GM10266 (cell line): ENCODE data around the gene DNAH11.

Experiments used
- DNase-seq: peaks from one replicate; pipeline ENCODE4 v3.0.0; 2012; ENCODE audit errors: extremely low spot score
- TF ChIP-seq, protein P1 (sequence below): IDR thresholded peaks from 2 replicates; pipeline ENCODE4 v1.5.1; 2012; ENCODE audit warnings: mild to moderate bottlenecking, low read depth; ENCODE audit not compliant: control insufficient read depth, insufficient read depth; ENCODE audit errors: missing control alignments

DNAH11 gene

GRCh38 chr7:21911341-21911875, 368.6 kb downstream of the DNAH11 start:
- no peak for DNase-seq
- TF ChIP-seq, protein P1, sequence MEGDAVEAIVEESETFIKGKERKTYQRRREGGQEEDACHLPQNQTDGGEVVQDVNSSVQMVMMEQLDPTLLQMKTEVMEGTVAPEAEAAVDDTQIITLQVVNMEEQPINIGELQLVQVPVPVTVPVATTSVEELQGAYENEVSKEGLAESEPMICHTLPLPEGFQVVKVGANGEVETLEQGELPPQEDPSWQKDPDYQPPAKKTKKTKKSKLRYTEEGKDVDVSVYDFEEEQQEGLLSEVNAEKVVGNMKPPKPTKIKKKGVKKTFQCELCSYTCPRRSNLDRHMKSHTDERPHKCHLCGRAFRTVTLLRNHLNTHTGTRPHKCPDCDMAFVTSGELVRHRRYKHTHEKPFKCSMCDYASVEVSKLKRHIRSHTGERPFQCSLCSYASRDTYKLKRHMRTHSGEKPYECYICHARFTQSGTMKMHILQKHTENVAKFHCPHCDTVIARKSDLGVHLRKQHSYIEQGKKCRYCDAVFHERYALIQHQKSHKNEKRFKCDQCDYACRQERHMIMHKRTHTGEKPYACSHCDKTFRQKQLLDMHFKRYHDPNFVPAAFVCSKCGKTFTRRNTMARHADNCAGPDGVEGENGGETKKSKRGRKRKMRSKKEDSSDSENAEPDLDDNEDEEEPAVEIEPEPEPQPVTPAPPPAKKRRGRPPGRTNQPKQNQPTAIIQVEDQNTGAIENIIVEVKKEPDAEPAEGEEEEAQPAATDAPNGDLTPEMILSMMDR = no peak

DNA sequence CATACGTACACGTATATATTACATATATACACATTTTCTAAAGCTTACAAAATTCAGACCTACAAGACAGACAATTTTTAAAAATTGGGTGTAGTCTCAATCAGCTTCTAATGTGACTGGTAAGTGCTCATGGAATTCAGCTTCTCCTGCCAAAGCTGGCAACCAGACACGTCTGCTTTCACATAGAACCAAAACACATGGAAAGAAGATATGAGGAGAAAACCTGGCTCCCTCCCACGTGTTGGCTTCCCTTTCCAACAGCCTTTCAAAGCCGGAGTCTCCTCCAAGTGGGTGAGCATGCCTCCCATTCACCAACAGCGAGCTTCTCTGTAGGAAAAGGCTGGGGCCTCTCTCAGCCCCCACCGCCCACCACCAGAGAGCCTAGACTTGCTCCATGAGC, 369.5 kb downstream of the DNAH11 start:
- no peak for DNase-seq

GRCh38 chr7:21912931-21913780, 370.3 kb downstream of the DNAH11 start:
- no peak for DNase-seq
- TF ChIP-seq, protein P1 = no peak

More for the DNA sequence above, 369.5 kb downstream of the DNAH11 start:
- TF ChIP-seq, protein P1 = no peak

DNA sequence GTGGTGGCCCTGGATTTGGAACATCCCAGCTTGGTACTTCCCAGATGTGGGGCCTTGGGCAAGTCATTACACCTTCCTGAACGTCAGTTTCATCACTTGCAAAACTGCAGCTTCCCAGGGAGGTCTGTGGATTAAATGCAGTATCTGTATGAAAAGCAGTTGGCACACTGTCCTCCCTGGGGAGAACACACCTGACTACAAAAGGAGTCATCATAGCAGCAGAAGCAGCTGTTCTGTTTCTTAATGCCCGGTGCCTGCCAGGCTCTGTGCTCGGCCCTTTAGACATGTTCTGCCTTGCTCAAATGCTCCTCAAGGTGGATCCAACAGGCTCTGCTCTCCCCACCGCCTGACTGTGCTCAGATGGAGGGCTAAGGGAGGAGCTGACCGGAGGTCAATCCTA, 371.8 kb downstream of the DNAH11 start:
- TF ChIP-seq, protein P1 = no peak
- DNase-seq = no peak

GRCh38 chr7:21915140-21915539, 372.3 kb downstream of the DNAH11 start:
- TF ChIP-seq, protein P1 = no peak
- DNase-seq = no peak

DNA sequence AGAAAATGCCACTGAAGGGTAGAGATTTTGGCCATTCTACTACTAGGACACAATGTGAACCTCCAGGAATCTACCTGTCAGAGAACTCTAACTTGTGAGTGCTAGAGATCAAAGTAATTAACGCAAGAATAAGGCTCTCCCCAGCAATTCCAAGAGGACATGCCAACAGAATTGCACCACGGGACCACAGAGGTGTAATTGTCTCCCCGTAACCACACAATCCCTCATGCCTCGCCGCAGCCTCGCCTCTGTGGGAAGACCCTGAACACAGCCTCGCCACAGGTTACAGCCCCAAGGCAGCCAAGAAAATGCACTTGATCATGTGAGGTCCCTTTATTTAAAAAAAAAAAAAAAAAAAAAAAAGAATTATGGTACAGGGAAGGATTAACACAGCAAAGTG, 373.3 kb downstream of the DNAH11 start:
- TF ChIP-seq, protein P1 = no peak
- no peak for DNase-seq

- TF ChIP-seq, protein P1 = no peak
- DNase-seq = no peak
These were observed 373.8 kb downstream of the DNAH11 start for GRCh38 chr7:21916629-21917028.
